ENCODE measurements around the gene ZNF398.

The ZNF398 gene

GRCh38 chr7:149209518-149210269 lies 62.4 kb downstream of the ZNF398 start:
- Histone ChIP-seq H3K9me3 (ENCODE audit: control insufficient read depth, insufficient read depth, low read depth, low read length) (no peaks in the 10 kb centered on the region), H3K4me3 (ENCODE audit: low read depth, low read length) (no peak overlapping the region), H3K36me3 (ENCODE audit: control insufficient read depth in 2 of 2, insufficient read depth in 1 of 2, low read length in 2 of 2) (peaks cover 29 to 92% of the 10 kb centered on the region in 2 experiments), H3K27ac (ENCODE audit: extremely low read depth, low read depth, low read length) (no peak overlapping the region), H3K4me1 (ENCODE audit: control insufficient read depth, insufficient read depth, low read length) (no peaks in the 10 kb centered on the region)
- CTCF ChIA-PET, result interaction anchor here (0.7 to 1.2 kb wide), 6 partner anchors 9 to 212 kb away, joined by 3 to 5 read pairs (median 4); no protein-coding TSS in a partner anchor
- POLR2A ChIA-PET, result no interaction called here
- TF ChIP-seq ZNF654 (tag by site-specific recombination; IDR thresholded peaks at IDR 0.05; ENCODE audit: low read depth), result peak; percentile 17; the same call in 1 of the 2 replicates
- TF ChIP-seq ZNF660 (tag by site-specific recombination; IDR thresholded peaks at IDR 0.05), result peak; percentile 40; the same call in 1 of the 2 replicates
- TF ChIP-seq ZNF626 (tag by site-specific recombination; IDR thresholded peaks at IDR 0.05), result no peak
- no peak for TF ChIP-seq REST (tag by site-specific recombination; IDR thresholded peaks at IDR 0.05)
- TF ChIP-seq ZBTB17 (tag by site-specific recombination; IDR thresholded peaks at IDR 0.05), result peak; percentile 69
- peak; percentile 33; the same call in 1 of the 2 replicates for TF ChIP-seq CTCF (tag by site-specific recombination; IDR thresholded peaks at IDR 0.05)
- TF ChIP-seq BCL11B (tag by site-specific recombination; IDR thresholded peaks at IDR 0.05; ENCODE audit: low read depth), result no peak
- no peak for TF ChIP-seq ZNF830 (tag by site-specific recombination; IDR thresholded peaks at IDR 0.05; ENCODE audit: low read depth)

GRCh38 chr7:149210551-149210950 lies 63.3 kb downstream of the ZNF398 start:
- ChIA-PET CTCF (interaction anchor here (0.6 to 1.2 kb wide), 7 partner anchors 8 to 211 kb away, joined by 3 to 5 read pairs (median 3); no protein-coding TSS in a partner anchor), POLR2A (no interaction called here)
- H3K9me3 ChIP-seq (ENCODE audit: control insufficient read depth, insufficient read depth, low read depth, low read length), result no peaks in the 10 kb centered on the region
- H3K36me3 ChIP-seq (ENCODE audit: control insufficient read depth in 2 of 2, insufficient read depth in 1 of 2, low read length in 2 of 2), result peaks cover 35 to 96% of the 10 kb centered on the region in 2 experiments
- H3K27ac ChIP-seq (ENCODE audit: extremely low read depth, low read depth, low read length), result no peak overlapping the region
- H3K4me1 ChIP-seq (ENCODE audit: control insufficient read depth, insufficient read depth, low read length), result no peaks in the 10 kb centered on the region
- no peak overlapping the region for H3K4me3 ChIP-seq (ENCODE audit: low read depth, low read length)
- TF ChIP-seq ZNF169 (tag by site-specific recombination; IDR thresholded peaks at IDR 0.05), result no peak
- no peak for TF ChIP-seq ZNF518A (tag by site-specific recombination; conservative IDR thresholded peaks at IDR 0.05; ENCODE audit: low read depth)
- no peak for TF ChIP-seq ZNF777 (tag by site-specific recombination; IDR thresholded peaks at IDR 0.05; ENCODE audit: borderline replicate concordance)
- TF ChIP-seq HIC1 (tag by site-specific recombination; IDR thresholded peaks at IDR 0.05), result no peak
- TF ChIP-seq ZNF362 (tag by site-specific recombination; IDR thresholded peaks at IDR 0.05), result no peak
- no peak for TF ChIP-seq ZNF214 (tag by site-specific recombination; IDR thresholded peaks at IDR 0.05; ENCODE audit: borderline replicate concordance)
- no peak for TF ChIP-seq ZNF600 (tag by site-specific recombination; IDR thresholded peaks at IDR 0.05)
- no peak for TF ChIP-seq ZNF2 (tag by site-specific recombination; IDR thresholded peaks at IDR 0.05)
- no peak for TF ChIP-seq ZNF398 (tag by site-specific recombination; IDR thresholded peaks at IDR 0.05)

All from HEK293 (cell line).